Neural cell (in vitro differentiated cells): Measurements from ENCODE around the gene IFITM2. TPM values are rescaled to one million over a fixed set of nuclear protein-coding genes. Genes with fewer than 3 reads are reported as not detected.
"Not testable (repeated sequence)": the region's sequence is repeated elsewhere in the genome, so short reads cannot be mapped to it uniquely, and the experiment has no call there.

Source experiments
- H2AFZ ChIP-seq: fragments of 200-600, 300-800 bp; sonication (generic), shearing (Covaris generic); 2 replicates; pipeline ENCODE4 v1.6.0; 2014; ENCODE audit warnings: low read depth, mild to moderate bottlenecking, antibody characterized with exemption, low read length, moderate library complexity
- H3F3A ChIP-seq: fragments of 200-600 bp; shearing (Covaris generic); 2 replicates; pipeline ENCODE4 v1.6.1; 2016; ENCODE audit warnings: mild to moderate bottlenecking, moderate library complexity, mixed read lengths, antibody characterized with exemption, low read length; ENCODE audit not compliant: insufficient read depth, poor library complexity, severe bottlenecking
- H3K27ac ChIP-seq: fragments of 200-600, 300-800 bp; sonication (generic), shearing (Covaris generic); 2 replicates; pipeline ENCODE4 v1.5.1; 2014; ENCODE audit warnings: mild to moderate bottlenecking, low read length, moderate library complexity
- H3K27me3 ChIP-seq: fragments of 300-800, 200-600 bp; sonication (generic), shearing (Covaris generic); 2 replicates; pipeline ENCODE4 v1.6.0; 2014; ENCODE audit warnings: mild to moderate bottlenecking, low read depth, low read length, moderate library complexity; ENCODE audit not compliant: insufficient read depth
- H3K36me3 ChIP-seq: fragments of 300-800, 200-600 bp; sonication (generic), shearing (Covaris generic); 2 replicates; pipeline ENCODE4 v1.5.1; 2014; ENCODE audit warnings: mild to moderate bottlenecking, antibody characterized with exemption, low read length, moderate library complexity; ENCODE audit not compliant: insufficient read depth
- H3K4me2 ChIP-seq: fragments of 300-800, 200-600 bp; sonication (generic), shearing (Covaris generic); 2 replicates; pipeline ENCODE4 v1.6.0; 2014; ENCODE audit warnings: mild to moderate bottlenecking, low read length
- H3K4me3 ChIP-seq: fragments of 300-800, 200-600 bp; sonication (generic), shearing (Covaris generic); 2 replicates; pipeline ENCODE4 v1.5.1; 2014; ENCODE audit warnings: mild to moderate bottlenecking, low read length, moderate library complexity
- H3K79me2 ChIP-seq: fragments of 200-600 bp; shearing (Covaris generic); replicated peaks from 2 replicates; pipeline ENCODE4 v1.6.0; 2014; ENCODE audit warnings: mild to moderate bottlenecking, low read length, moderate library complexity; ENCODE audit not compliant: insufficient read depth
- H3K9ac ChIP-seq: fragments of 300-800, 200-600 bp; sonication (generic), shearing (Covaris generic); 2 replicates; pipeline ENCODE4 v1.6.1; 2016; ENCODE audit warnings: mild to moderate bottlenecking, low read length, mixed read lengths
- H3K9me2 ChIP-seq: fragments of 200-600 bp; shearing (Covaris generic); 2 replicates; pipeline ENCODE4 v1.6.1; 2016; ENCODE audit warnings: mild to moderate bottlenecking, low read length, mixed read lengths; ENCODE audit not compliant: insufficient read depth
- H3K9me3 ChIP-seq: fragments of 200-600, 300-800 bp; sonication (generic), shearing (Covaris generic); 2 replicates; pipeline ENCODE4 v1.6.1; 2016; ENCODE audit warnings: mild to moderate bottlenecking, mixed run types, low read length, moderate library complexity, mixed read lengths
- H4K20me1 ChIP-seq: fragments of 200-600 bp; shearing (Covaris generic); 2 replicates; pipeline ENCODE4 v1.6.1; 2016; ENCODE audit warnings: mild to moderate bottlenecking, mixed run types; ENCODE audit not compliant: insufficient read depth
- CTCF ChIP-seq: fragments of 450-650 bp; IDR thresholded peaks from 2 replicates; pipeline ENCODE4 v1.5.1; 2014; ENCODE audit warnings: antibody characterized with exemption, mild to moderate bottlenecking, moderate library complexity; ENCODE audit not compliant: poor library complexity, severe bottlenecking
- EP300 ChIP-seq: fragments of 450-650 bp; conservative IDR thresholded peaks from 2 replicates; pipeline ENCODE4 v1.6.1; 2014; ENCODE audit warnings: antibody characterized with exemption, mild to moderate bottlenecking, moderate library complexity; ENCODE audit not compliant: poor library complexity, severe bottlenecking
- EZH2 ChIP-seq: fragments of 200-600, 300-800 bp; shearing (Covaris generic), sonication (generic); IDR thresholded peaks from 2 replicates; pipeline ENCODE4 v1.6.1; 2014; ENCODE audit warnings: antibody characterized with exemption, low read length, borderline replicate concordance, mild to moderate bottlenecking; ENCODE audit not compliant: insufficient read depth, poor library complexity, severe bottlenecking
- MXI1 ChIP-seq: fragments of 450-650 bp; conservative IDR thresholded peaks from 2 replicates; pipeline ENCODE4 v1.6.1; 2014; ENCODE audit warnings: antibody characterized with exemption, mild to moderate bottlenecking; ENCODE audit not compliant: poor library complexity, severe bottlenecking
- POLR2AphosphoS5 ChIP-seq: IDR thresholded peaks from 2 replicates; pipeline ENCODE4 v1.6.1; 2012
- RAD21 ChIP-seq: fragments of 450-650 bp; conservative IDR thresholded peaks from 2 replicates; pipeline ENCODE4 v1.6.1; 2014; ENCODE audit warnings: antibody characterized with exemption, mild to moderate bottlenecking, moderate library complexity
- REST ChIP-seq: IDR thresholded peaks from 2 replicates; pipeline ENCODE4 v1.6.1; 2012; ENCODE audit warnings: borderline replicate concordance
- SMC3 ChIP-seq: fragments of 450-650 bp; conservative IDR thresholded peaks from 2 replicates; pipeline ENCODE4 v1.6.1; 2014; ENCODE audit warnings: antibody characterized with exemption, mild to moderate bottlenecking, moderate library complexity; ENCODE audit not compliant: poor library complexity
- TAF1 ChIP-seq: IDR thresholded peaks from 2 replicates; pipeline ENCODE4 v1.6.1; 2012; ENCODE audit warnings: low read depth
- polyA minus RNA-seq: library from RNA; depleted of rRNA, polyadenylated mRNA; stranded (reverse); fragments of >200 nt; gene quantifications from 2 replicates; pipeline ENCODE4 v1.2.3, GENCODE V29; 2014
- polyA plus RNA-seq: library from polyadenylated mRNA; depleted of rRNA; stranded (reverse); fragments of >200 nt; gene quantifications from 2 replicates; pipeline ENCODE4 v1.2.3, GENCODE V29; 2014

IFITM2 gene
- polyA plus RNA-seq (2.3 TPM in 1 of 2 replicates, not detected in the other), polyA minus RNA-seq (not detected in 2 replicates)

GRCh38 chr11:307766-308708 is at the start of gene IFITM2:
TSS of gene IFITM2 (plus strand) at chr11:307816. CDS start at chr11:308193, 377 bp downstream.
- H2AFZ ChIP-seq, H3K4me2 ChIP-seq, H3K27me3 ChIP-seq, H3K9ac ChIP-seq, H3F3A ChIP-seq, H3K79me2 ChIP-seq, H3K9me2 ChIP-seq, H4K20me1 ChIP-seq, H3K36me3 ChIP-seq, H3K4me3 ChIP-seq, H3K27ac ChIP-seq, H3K9me3 ChIP-seq: not testable (repeated sequence)

GRCh38 chr11:259413-259812 is 48.2 kb upstream of the IFITM2 start:
- Histone ChIP-seq H3K79me2 (no peaks in the 10 kb centered on the region), H3K27ac (no peak overlapping the region), H3F3A (no peaks in the 10 kb centered on the region), H3K4me2 (no peak overlapping the region), H2AFZ (no peak overlapping the region), H3K4me3 (no peak overlapping the region), H3K9me2 (no peaks in the 10 kb centered on the region), H3K9ac (no peak overlapping the region), H4K20me1 (no peaks in the 10 kb centered on the region), H3K36me3 (no peaks in the 10 kb centered on the region), H3K27me3 (no peaks in the 10 kb centered on the region), H3K9me3 (no peaks in the 10 kb centered on the region)
- no peak for TF ChIP-seq SMC3
- no peak for TF ChIP-seq POLR2AphosphoS5
- no peak for TF ChIP-seq CTCF
- TF ChIP-seq MXI1 = no peak

- Histone ChIP-seq H3K9ac (no peak overlapping the region), H3K79me2 (no peaks in the 10 kb centered on the region), H3K36me3 (no peaks in the 10 kb centered on the region), H3K9me2 (no peaks in the 10 kb centered on the region), H4K20me1 (no peaks in the 10 kb centered on the region), H3K9me3 (no peaks in the 10 kb centered on the region), H3K4me3 (no peak overlapping the region), H3F3A (no peaks in the 10 kb centered on the region), H3K27me3 (no peaks in the 10 kb centered on the region), H2AFZ (no peak overlapping the region), H3K27ac (no peak overlapping the region), H3K4me2 (no peak overlapping the region)
- no peak for TF ChIP-seq TAF1
- no peak for TF ChIP-seq RAD21
- no peak for TF ChIP-seq POLR2AphosphoS5
- TF ChIP-seq MXI1 = no peak
- no peak for TF ChIP-seq SMC3
- TF ChIP-seq EP300 = no peak
- no peak for TF ChIP-seq REST
- no peak for TF ChIP-seq CTCF
- no peak for TF ChIP-seq EZH2
These were observed 46.0 kb upstream of the IFITM2 start for GRCh38 chr11:261624-262023.
